ENCODE measurements around the gene CLRN1.

DNA sequence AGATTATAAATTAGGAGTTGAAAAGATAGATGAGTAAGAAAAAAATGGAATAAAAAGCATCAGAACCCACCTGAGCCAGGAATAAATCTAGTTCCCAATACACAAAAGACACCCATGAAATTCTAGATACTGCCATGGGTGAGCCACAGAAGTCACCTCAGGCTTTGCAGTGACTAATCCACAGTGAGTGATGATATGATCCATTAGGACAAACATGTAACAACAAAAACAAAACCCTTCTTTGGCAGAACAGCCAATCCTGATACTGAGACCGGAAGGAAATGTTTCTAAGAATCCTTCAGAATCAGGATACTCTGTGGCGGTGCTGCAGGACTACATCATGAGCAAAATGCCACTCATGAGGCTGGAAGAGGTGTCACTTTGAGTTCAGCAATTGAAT, 52.3 kb downstream of the CLRN1 start:
- no peak for TF ChIP-seq POLR2A (IDR thresholded peaks at IDR 0.05)
- TF ChIP-seq, protein P1, sequence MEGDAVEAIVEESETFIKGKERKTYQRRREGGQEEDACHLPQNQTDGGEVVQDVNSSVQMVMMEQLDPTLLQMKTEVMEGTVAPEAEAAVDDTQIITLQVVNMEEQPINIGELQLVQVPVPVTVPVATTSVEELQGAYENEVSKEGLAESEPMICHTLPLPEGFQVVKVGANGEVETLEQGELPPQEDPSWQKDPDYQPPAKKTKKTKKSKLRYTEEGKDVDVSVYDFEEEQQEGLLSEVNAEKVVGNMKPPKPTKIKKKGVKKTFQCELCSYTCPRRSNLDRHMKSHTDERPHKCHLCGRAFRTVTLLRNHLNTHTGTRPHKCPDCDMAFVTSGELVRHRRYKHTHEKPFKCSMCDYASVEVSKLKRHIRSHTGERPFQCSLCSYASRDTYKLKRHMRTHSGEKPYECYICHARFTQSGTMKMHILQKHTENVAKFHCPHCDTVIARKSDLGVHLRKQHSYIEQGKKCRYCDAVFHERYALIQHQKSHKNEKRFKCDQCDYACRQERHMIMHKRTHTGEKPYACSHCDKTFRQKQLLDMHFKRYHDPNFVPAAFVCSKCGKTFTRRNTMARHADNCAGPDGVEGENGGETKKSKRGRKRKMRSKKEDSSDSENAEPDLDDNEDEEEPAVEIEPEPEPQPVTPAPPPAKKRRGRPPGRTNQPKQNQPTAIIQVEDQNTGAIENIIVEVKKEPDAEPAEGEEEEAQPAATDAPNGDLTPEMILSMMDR (IDR thresholded peaks at IDR 0.05) = no peak
